Mesenteric fat pad (tissue), 1 donor: ENCODE measurements around the gene P2RX2. TPM values are rescaled to one million over a fixed set of nuclear protein-coding genes. Genes with fewer than 3 reads are reported as not detected.
"Not testable (repeated sequence)": the region's sequence is repeated elsewhere in the genome, so short reads cannot be mapped to it uniquely, and the experiment has no call there.

Experiments used
- DNase-seq: peaks from one replicate; pipeline ENCODE4 v3.0.0-alpha.2; 2020; ENCODE audit warnings: low spot score
- total RNA-seq: library from RNA; stranded (reverse); fragmentation: NEBNext Ultra II Directional; extraction: Animal tissue kit (Norgen Biotek cat#: 25700); gene quantifications from one replicate; pipeline ENCODE4 v1.2.1, GENCODE V29; 2021
- donor health status: DM: yes; HTN: yes; CAD: no.

P2RX2 gene
- total RNA-seq, 1 donor from 2014 or later = not detected

GRCh38 chr12:132583411-132583710 is 35.2 kb upstream of the P2RX2 start:
- DNase-seq = no peak

DNA sequence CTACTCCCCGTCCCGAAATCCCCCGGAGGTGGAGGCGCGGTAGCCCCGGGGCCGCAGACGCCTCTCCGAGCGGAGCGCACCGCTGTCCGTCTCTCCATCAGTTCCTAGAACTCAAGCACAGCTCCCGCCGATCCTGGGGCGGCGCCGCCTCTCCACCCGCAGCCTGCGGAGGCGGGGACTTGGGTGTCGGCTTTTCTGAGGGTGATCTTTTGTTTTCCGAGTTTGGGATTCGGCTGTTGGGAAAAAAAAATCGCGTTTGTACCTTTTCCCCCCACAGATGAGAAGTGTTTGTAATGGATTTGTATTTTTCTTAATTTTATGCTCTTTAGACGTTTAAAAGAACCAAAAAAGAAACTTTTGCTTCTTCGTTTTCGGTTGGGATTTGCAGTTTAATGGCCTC is 34.8 kb upstream of the P2RX2 start:
- no peak for DNase-seq

- DNase-seq = no peak
These were observed 34.1 kb upstream of the P2RX2 start for GRCh38 chr12:132584429-132584828.

DNA sequence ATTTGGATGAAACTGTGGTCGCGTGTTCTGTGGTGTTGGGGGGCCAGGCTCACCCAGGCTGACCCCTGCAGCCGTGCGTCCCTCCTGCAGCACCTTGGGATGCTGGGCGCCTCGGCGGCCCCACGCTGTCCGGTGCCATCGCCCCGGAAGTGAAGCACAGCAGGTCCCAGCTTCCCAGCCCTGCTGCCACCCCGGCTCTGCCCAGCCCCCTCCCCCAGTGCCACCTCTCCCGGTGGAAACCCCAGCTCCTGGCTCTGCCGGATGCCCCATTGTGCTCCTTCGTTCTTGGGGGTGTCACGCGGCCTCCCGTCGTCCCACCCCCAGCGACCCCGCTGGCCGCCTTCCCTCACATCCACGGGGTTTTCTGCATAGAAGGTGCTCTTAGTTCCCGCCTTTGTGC is 33.4 kb upstream of the P2RX2 start:
- DNase-seq = no peak

GRCh38 chr12:132586929-132587328 is 31.6 kb upstream of the P2RX2 start:
- no peak for DNase-seq

DNA sequence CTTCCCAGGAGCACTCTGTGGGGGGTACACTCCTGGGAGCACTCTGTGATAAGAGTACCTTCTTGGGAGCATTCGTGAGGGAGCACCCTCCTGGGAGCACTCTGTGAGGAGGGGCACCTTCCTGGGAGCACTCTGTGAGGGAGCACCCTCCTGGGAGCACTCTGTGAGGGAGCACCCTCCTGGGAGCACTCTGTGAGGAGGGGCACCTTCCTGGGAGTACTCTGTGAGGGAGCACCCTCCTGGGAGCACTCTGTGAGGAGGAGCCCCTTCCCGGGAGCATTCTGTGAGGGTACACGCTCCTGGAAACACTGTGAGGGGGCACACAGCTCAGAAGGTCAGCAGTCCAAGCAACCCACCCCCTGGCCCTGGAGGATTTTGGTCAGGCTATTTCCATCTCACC is 30.8 kb upstream of the P2RX2 start:
- no peak for DNase-seq

DNA sequence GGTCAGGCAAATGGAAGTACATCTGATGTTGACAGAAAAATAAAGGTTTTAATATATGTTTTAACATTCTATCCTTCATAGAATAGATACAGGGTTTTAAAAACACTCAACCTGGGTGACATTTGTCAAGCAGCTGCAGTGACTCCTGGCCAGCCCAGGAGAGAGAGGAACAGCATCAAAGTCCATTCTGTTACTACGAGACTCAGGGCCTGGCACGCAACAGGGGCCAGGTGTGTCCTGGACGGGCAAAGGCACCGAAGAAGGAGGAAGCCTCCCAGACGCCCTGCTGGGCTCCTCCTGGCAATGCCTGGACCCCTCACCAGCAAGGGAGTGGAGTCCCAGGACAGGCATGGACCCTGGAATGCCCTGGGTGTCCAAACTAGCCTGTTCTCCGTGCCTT is 30.3 kb upstream of the P2RX2 start:
- DNase-seq = no peak

GRCh38 chr12:132588821-132589669 is 29.5 kb upstream of the P2RX2 start:
- no peak for DNase-seq

DNA sequence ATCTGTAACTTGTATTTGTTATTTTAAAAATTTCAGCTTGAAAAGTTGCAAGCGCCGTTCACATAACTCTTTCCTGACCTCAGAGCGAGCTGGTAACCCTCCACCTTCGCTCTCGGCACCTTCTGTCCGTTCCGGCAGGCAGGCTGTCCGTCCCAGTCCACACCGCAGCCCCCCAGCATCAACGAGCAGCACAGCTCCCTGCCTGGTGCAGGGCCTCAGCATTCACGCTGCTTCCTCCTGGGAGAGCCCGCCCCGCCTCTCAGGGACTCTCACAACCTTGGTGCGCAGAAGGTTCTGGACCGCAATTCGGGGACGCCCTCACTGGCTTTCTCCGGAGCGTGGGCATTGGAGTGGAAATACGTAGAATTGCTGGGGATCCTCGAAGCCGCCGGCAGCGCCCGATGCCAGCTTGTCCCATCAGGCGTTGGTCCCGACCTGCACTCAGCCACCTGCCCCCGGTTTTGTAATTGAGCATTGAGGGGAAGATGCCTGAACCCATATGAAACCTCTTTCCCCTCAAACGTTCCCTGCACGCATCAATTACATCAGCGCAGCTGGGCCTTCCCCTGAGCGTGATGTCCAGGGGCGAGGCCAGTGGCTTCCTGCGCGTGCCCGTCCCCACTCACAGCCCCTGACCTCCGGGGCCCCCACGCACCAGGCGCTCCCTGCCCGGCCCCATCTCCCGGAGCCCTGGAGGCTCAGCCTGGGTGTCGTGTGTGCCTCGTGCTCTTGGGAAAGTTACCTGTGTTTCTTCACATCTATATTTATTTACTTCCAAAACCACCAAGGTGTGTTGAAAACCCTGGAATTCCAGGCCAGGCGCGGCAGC is 27.3 kb upstream of the P2RX2 start:
- no peak for DNase-seq

DNA sequence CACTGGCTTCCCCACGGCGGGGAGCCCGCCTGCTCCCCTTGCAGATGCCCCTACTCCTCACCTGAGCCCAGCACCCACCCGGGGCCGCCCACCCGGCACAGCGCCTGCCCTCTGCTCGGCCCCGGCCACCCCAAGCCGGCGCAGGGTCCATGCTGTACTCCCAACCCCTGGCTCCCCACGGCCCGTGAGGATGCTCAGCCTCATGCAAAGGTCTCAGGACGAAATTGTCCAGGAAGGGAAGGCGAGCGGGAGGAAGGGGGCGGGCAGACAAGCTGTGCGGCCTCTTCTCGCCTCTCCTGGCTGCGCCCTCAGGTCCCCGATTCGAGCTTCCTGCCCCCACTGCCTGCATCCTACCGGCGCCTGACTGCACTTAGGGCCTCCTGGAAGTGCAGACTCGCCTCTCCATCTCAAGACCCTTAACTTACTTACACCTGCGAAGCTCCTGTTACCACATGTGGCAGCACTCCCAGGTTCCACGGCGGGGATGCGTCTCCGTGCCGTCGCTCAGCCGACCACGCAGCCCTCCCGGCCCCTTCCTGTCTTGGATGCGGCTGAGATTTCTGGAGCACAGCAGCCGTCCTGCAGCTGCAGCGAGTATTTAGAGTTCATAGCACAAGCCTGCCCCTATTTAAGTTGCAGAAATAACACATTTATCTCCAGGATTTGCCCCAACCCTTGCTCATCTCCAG is 26.1 kb upstream of the P2RX2 start:
- no peak for DNase-seq

DNA sequence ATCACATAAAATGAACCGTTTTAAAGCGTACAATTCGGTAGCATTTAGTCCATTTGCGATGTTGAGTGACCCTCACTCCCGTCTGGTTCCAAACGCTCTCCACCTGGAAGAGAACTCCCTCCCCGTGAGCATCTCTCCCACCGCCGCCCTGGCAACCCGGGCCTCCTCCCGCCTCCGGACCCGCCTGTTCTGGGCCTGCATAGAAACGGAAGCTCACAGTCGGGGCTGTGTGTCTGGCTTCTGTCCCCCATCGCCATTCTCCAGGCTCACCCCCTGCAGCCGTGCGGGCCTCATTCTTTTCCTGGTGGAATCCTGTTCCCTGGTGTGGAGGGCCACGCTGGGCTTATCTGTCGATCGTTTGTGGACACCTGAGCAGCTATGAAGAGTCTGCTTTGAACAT is 25.5 kb upstream of the P2RX2 start:
- DNase-seq = no peak

DNA sequence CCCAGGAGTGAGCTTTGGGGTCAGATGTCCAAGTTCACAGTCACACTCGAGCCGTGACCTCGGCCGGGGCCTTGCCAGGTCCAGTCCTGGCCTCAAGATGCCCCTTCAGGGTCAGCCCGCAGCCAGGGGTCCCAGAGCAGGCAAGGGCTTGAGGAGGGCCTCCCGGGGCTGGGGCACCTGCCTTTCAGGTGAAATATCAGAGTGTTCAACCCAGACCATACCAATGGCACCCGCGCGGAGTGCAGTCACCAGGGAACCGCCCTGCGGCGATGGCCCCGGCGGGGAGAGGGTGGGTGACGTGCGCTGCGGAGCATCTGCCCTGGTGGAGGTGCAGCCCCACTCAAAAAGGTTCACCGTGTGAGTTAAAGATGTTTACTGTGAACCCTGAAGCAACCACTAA is 25.1 kb upstream of the P2RX2 start:
- DNase-seq = no peak

GRCh38 chr12:132593938-132594358 is 24.6 kb upstream of the P2RX2 start:
- DNase-seq = no peak

- DNase-seq = no peak
These were observed 23.4 kb upstream of the P2RX2 start for GRCh38 chr12:132595183-132595582.

- DNase-seq = no peak
These were observed 22.6 kb upstream of the P2RX2 start for GRCh38 chr12:132596016-132596415.

DNA sequence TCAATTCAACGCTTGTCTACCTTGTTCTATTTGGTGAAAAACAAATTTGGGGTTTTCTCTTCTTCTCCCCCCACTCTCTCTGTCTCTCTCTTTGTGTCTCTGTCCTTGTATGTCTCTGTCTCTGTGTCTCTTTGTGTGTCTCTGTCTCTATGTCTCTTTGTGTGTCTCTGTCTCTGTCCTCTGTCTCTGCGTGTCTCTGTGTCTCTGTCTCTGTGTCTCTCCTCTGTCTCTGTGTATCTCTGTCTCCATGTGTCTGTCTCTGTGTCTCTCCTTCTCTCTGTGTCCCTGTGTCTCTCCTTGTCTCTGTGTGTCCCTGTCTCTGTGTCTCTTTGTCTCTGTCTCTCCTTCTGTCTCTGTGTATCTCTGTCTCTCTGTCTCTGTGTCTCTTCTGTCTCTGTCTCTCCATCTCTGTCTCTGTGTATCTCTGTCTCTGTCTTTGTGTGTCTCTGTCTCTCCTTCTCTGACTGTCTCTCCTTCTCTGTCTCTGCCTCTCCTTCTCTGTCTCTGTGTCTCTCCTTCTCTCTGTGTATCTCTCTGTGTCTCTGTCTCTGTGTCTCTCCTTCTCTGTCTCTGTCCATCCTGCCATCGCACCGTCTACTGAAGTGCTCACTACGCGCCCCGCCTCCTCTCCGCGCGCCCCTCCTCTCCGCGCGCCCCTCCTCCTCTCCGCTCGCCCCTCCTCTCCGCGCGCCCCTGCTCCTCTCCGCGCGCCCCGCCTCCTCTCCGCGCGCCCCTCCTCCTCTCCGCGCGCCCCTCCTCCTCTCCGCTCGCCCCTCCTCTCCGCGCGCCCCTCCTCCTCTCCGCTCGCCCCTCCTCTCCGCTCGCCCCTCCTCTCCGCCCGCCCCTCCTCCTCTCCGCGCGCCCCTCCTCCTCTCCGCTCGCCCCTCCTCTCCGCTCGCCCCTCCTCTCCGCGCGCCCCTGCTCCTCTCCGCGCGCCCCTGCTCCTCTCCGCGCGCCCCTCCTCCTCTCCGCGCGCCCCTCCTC is 21.0 kb upstream of the P2RX2 start:
- DNase-seq = no peak

DNA sequence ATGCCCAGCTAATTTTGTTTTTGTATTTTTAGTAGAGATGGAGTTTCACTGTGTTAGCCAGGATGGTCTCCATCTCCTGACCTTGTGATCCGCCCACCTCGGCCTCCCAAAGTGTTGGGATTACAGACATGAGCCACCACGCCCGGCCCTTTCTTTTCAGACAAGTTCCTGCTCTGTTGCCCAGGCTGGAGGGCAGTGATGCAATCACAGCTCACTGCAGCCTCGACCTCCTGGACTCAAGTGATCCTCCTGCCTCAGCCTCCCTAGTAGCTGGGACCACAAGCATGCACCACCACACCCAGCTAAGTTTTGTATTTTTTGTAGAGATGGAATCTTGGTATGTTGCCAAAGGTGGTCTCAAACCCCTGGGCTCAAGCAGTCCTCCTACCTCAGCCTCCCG is 19.1 kb upstream of the P2RX2 start:
- not testable (repeated sequence) for DNase-seq

GRCh38 chr12:132600048-132601032 is 18.2 kb upstream of the P2RX2 start:
- no peak for DNase-seq

DNA sequence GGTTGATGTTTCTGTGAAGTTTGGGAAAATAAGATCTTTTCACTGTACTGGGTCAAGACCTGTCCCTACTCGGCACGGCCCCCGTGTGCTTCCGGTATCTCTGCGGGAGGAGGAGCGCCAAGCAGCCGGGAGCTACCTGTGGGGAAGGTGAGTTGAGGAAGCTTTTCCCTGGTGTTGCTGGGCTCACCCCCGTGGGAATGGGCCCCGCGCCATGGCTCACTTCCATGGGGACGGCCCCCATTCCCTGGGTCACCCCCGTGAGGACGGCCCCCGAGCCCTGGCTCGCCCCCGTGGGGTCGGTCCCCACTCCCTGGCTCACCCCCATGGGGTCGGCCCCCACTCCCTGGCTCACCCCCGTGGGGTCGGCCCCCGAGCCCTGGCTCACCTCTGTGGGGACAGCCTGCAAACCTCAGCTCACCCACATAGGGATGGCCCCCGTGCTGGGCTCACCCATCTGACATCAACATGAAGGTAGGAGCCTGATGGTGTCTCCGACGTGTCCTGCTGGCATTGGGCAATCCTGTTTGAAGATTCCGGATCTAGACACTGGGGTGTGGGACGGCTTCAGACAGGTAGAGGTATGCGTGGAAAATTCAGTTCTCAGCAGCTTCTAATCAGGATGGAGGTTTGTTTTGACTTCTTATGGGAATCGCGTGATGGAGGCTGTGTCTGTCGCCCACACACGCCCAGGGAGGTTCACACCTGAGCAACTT is 17.2 kb upstream of the P2RX2 start:
- no peak for DNase-seq
